ENCODE results near the gene SLC17A9.

DNA sequence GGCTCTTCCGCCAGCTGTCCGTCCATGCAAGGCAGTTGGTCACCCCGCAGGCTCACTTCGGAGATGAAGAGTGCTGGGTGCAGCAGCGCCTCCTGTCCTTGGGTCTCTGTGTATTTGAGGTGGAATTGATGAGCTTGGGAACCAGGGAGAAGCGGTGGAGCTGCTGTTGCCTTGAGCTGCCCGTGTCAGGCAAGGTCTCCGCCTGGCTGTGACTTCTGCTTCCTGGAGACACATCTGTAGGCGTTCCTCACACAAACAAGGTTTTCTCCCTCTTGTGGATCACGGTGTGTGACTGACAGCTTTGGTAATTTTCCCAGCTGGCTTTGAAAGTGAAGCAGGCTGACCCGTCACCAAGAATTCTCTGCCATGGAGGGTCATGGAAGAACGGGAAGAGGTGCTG lies 2.5 kb upstream of the SLC17A9 start:
- TF ChIP-seq POLR2A (IDR thresholded peaks at IDR 0.05; ENCODE audit: control extremely low read depth in 1 of 2, low read depth in 2 of 2, low read length in 2 of 2) (no peak), EZH2 (IDR thresholded peaks at IDR 0.05; ENCODE audit: low read depth, low read length, severe bottlenecking) (no peak), SP1 (IDR thresholded peaks at IDR 0.05; ENCODE audit: low read depth, low read length) (no peak), FOSL1 (IDR thresholded peaks at IDR 0.05; ENCODE audit: insufficient read depth, low read depth, low read length) (no peak), CREB1 (IDR thresholded peaks at IDR 0.05) (no peak), ZNF274 (IDR thresholded peaks at IDR 0.05; ENCODE audit: borderline replicate concordance, extremely low read depth, low read length) (no peak), HDAC2 (IDR thresholded peaks at IDR 0.05; ENCODE audit: borderline replicate concordance in 1 of 2, low read depth in 2 of 2, low read length in 2 of 2) (no peak), BCL11A (IDR thresholded peaks at IDR 0.05; ENCODE audit: low read depth in 2 of 2, low read length in 2 of 2) (no peak), GABPA (IDR thresholded peaks at IDR 0.05; ENCODE audit: borderline replicate concordance, insufficient read depth, low read length) (no peak), CHD2 (IDR thresholded peaks at IDR 0.05; ENCODE audit: low read length) (no peak)
- TF ChIP-seq, protein P1, sequence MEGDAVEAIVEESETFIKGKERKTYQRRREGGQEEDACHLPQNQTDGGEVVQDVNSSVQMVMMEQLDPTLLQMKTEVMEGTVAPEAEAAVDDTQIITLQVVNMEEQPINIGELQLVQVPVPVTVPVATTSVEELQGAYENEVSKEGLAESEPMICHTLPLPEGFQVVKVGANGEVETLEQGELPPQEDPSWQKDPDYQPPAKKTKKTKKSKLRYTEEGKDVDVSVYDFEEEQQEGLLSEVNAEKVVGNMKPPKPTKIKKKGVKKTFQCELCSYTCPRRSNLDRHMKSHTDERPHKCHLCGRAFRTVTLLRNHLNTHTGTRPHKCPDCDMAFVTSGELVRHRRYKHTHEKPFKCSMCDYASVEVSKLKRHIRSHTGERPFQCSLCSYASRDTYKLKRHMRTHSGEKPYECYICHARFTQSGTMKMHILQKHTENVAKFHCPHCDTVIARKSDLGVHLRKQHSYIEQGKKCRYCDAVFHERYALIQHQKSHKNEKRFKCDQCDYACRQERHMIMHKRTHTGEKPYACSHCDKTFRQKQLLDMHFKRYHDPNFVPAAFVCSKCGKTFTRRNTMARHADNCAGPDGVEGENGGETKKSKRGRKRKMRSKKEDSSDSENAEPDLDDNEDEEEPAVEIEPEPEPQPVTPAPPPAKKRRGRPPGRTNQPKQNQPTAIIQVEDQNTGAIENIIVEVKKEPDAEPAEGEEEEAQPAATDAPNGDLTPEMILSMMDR (IDR thresholded peaks at IDR 0.05; ENCODE audit: control extremely low read depth in 1 of 3, insufficient read depth in 1 of 3, low read depth in 1 of 3, low read length in 3 of 3), result peak in 2 of 3 experiments; percentile 7 to 26; a peak in 2 of 4 replicates
- TF ChIP-seq, protein P2, sequence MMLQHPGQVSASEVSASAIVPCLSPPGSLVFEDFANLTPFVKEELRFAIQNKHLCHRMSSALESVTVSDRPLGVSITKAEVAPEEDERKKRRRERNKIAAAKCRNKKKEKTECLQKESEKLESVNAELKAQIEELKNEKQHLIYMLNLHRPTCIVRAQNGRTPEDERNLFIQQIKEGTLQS (IDR thresholded peaks at IDR 0.05; ENCODE audit: insufficient read depth, low read depth, low read length), result no peak
- TF ChIP-seq, protein P3, sequence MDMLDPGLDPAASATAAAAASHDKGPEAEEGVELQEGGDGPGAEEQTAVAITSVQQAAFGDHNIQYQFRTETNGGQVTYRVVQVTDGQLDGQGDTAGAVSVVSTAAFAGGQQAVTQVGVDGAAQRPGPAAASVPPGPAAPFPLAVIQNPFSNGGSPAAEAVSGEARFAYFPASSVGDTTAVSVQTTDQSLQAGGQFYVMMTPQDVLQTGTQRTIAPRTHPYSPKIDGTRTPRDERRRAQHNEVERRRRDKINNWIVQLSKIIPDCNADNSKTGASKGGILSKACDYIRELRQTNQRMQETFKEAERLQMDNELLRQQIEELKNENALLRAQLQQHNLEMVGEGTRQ (IDR thresholded peaks at IDR 0.05; ENCODE audit: low read length), result no peak

Measured in H1 (cell line).